Vagina (tissue), 2 donors: ENCODE measurements around the gene ABTB1.

Experiments used
- CTCF ChIP-seq, 3 experiments: fragments of 450-650 bp in 2 of 3; fragments of 200-600 bp in 1 of 3; sonication (generic) in 1 of 3; IDR thresholded peaks; one replicate each; pipeline ENCODE4 v1.5.1; 2017 to 2019; ENCODE audit warnings: antibody characterized with exemption in 3 of 3, mild to moderate bottlenecking in 2 of 3, moderate library complexity in 2 of 3
- POLR2AphosphoS5 ChIP-seq, 2 donors: sonication (generic); formaldehyde crosslinking; IDR thresholded peaks; one replicate each; pipeline ENCODE4 v1.9.0; 2017; ENCODE audit warnings: antibody characterized with exemption in 2 of 2, mild to moderate bottlenecking in 2 of 2, low read depth in 1 of 2; ENCODE audit not compliant: insufficient read depth in 1 of 2

- TF ChIP-seq CTCF (IDR thresholded peaks at IDR 0.05) (no peak), POLR2AphosphoS5 (IDR thresholded peaks at IDR 0.05; ENCODE audit: insufficient read depth in 1 of 2, low read depth in 1 of 2) (no peak)
Observed at GRCh38 chr3:127711021-127711695, 38.4 kb downstream of the ABTB1 start.
